Measurements from ENCODE around the gene CRY2.

The CRY2 gene

GRCh38 chr11:45921561-45922424 is 74.5 kb downstream of the CRY2 start:
- TF ChIP-seq ZFX (IDR thresholded peaks at IDR 0.05; ENCODE audit: borderline replicate concordance) (no peak), CTCF (IDR thresholded peaks at IDR 0.05) (no peak)
- H3K27ac ChIP-seq, result peak overlapping the region; percentile 90

GRCh38 chr11:45922425-45923082 is 75.3 kb downstream of the CRY2 start, which contains the start of gene LARGE2:
TSS of gene LARGE2 (plus strand) at chr11:45922656. CDS start at chr11:45922883, 227 bp downstream.
- TF ChIP-seq CTCF (IDR thresholded peaks at IDR 0.05) (no peak), ZFX (IDR thresholded peaks at IDR 0.05; ENCODE audit: borderline replicate concordance) (no peak)
- H3K27ac ChIP-seq, result peak within 1 kb of the TSS; percentile 90

- 0 out of 2 replicates have a peak overlapping the region, but pooled peaks have one; percentile 20 for H3K27ac ChIP-seq
- TF ChIP-seq CTCF (IDR thresholded peaks at IDR 0.05) (no peak), ZFX (IDR thresholded peaks at IDR 0.05; ENCODE audit: borderline replicate concordance) (no peak)
These were observed 77.0 kb downstream of the CRY2 start for GRCh38 chr11:45924036-45924915.

- H3K27ac ChIP-seq, result 0 out of 2 replicates have a peak overlapping the region, but pooled peaks have one; percentile 20
- no peak for TF ChIP-seq ZFX (IDR thresholded peaks at IDR 0.05; ENCODE audit: borderline replicate concordance)
- no peak for TF ChIP-seq CTCF (IDR thresholded peaks at IDR 0.05)
These were observed 77.7 kb downstream of the CRY2 start for GRCh38 chr11:45924927-45925326.

GRCh38 chr11:45925550-45925949 is 78.3 kb downstream of the CRY2 start:
- no peak overlapping the region for H3K27ac ChIP-seq
- no peak for TF ChIP-seq CTCF (IDR thresholded peaks at IDR 0.05)
- TF ChIP-seq ZFX (IDR thresholded peaks at IDR 0.05; ENCODE audit: borderline replicate concordance), result no peak

- no peak for TF ChIP-seq ZFX (IDR thresholded peaks at IDR 0.05; ENCODE audit: borderline replicate concordance)
- no peak for TF ChIP-seq CTCF (IDR thresholded peaks at IDR 0.05)
- no peak overlapping the region for H3K27ac ChIP-seq
These were observed 78.7 kb downstream of the CRY2 start for GRCh38 chr11:45926001-45926401.
